ENCODE measurements around the gene CDK17. TPM values are rescaled to one million over a fixed set of nuclear protein-coding genes. Genes with fewer than 3 reads are reported as not detected.

Gene CDK17
- total and polyA plus RNA-seq, 9 of the 15 experiments (the other 6 are each of a cell fraction or from before 2014, with no cell fraction given): 4.8 to 39.3 (median 21.6) TPM

GRCh38 chr12:96383991-96384390 is 16.2 kb downstream of the CDK17 start (continued):
- TF ChIP-seq ZBTB26 (CRISPR knock-in tag; IDR thresholded peaks at IDR 0.05): no peak
- no peak for TF ChIP-seq NONO (IDR thresholded peaks at IDR 0.05; ENCODE audit: low read depth in 2 of 2, low read length in 1 of 2)
- no peak for TF ChIP-seq BRD4 (IDR thresholded peaks at IDR 0.05)
- no peak for TF ChIP-seq ZBTB40 (IDR thresholded peaks at IDR 0.05)
- TF ChIP-seq ZBTB40 (CRISPR knock-in tag; IDR thresholded peaks at IDR 0.05): no peak
- TF ChIP-seq TCF7L2 (IDR thresholded peaks at IDR 0.05; ENCODE audit: low read depth, low read length): no peak
- TF ChIP-seq PKNOX1 (IDR thresholded peaks at IDR 0.05): no peak
- no peak for TF ChIP-seq KLF1 (tag; IDR thresholded peaks at IDR 0.05)
- TF ChIP-seq HMG20A (CRISPR knock-in tag; conservative IDR thresholded peaks at IDR 0.05): no peak
- no peak for TF ChIP-seq ZNF134 (CRISPR knock-in tag; conservative IDR thresholded peaks at IDR 0.05)
- no peak for TF ChIP-seq CTCF (IDR thresholded peaks at IDR 0.05 in 2 of 3, conservative IDR thresholded peaks at IDR 0.05 in 1 of 3; ENCODE audit: insufficient read depth in 2 of 3, low read depth in 1 of 3, low read length in 3 of 3)
- TF ChIP-seq ATF4 (CRISPR knock-in tag; IDR thresholded peaks at IDR 0.05): no peak

Data from K562 (cell line).